ENCODE data around the gene NLRP1.

NLRP1 gene

DNA sequence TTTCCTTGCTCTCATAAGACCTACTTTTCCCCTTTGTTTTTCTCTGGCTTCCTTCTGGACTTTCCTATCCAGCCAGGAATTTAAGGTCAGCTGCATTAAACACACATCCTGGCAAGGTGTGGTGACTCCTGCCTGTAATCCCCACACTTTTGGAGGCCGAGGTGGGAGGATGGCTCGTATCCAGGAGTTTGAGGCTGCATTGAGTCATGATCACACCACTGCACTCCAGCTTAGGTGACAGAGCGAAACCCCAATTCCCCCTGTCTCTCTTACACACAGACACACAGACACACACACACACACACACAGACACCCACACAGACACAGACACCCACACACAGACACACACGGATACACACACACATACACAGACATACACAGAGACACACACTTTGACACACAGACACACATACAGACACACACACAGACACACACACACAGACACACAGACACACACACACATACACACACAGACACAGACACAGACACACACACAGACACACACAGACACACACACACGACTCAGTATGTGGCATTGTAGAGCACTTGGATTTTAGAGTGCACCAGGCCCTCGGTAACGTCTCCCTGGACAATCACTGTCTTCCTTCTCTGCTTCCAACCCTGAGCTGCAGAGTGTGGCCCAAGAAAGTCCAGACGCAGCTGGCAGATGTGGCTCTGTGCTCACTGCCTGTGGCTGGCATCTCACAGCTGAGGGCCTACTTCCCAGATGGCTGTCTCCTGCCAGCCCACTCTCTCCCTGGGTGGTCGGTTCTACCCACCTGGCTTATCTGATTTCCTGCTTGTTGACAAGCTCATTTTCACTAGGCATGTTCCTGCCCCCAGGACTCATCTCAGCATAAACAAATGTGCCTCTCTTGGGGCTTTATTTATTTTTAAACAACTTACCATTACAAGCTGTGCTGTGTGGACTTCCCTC lies 39.0 kb downstream of the NLRP1 start:
- DNase-seq (ENCODE audit: low read depth in 1 of 2, low spot score in 1 of 2): no peak
- TF ChIP-seq POLR2AphosphoS5 (IDR thresholded peaks at IDR 0.05; ENCODE audit: low read depth): no peak
- TF ChIP-seq GABPA (IDR thresholded peaks at IDR 0.05; ENCODE audit: low read depth): no peak
- TF ChIP-seq, protein P1, sequence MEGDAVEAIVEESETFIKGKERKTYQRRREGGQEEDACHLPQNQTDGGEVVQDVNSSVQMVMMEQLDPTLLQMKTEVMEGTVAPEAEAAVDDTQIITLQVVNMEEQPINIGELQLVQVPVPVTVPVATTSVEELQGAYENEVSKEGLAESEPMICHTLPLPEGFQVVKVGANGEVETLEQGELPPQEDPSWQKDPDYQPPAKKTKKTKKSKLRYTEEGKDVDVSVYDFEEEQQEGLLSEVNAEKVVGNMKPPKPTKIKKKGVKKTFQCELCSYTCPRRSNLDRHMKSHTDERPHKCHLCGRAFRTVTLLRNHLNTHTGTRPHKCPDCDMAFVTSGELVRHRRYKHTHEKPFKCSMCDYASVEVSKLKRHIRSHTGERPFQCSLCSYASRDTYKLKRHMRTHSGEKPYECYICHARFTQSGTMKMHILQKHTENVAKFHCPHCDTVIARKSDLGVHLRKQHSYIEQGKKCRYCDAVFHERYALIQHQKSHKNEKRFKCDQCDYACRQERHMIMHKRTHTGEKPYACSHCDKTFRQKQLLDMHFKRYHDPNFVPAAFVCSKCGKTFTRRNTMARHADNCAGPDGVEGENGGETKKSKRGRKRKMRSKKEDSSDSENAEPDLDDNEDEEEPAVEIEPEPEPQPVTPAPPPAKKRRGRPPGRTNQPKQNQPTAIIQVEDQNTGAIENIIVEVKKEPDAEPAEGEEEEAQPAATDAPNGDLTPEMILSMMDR (IDR thresholded peaks at IDR 0.05; ENCODE audit: insufficient read depth, low read length): no peak
- no peak for TF ChIP-seq SPI1 (IDR thresholded peaks at IDR 0.05; ENCODE audit: borderline replicate concordance, low read depth)
- no peak overlapping the region for H3K27ac ChIP-seq (replicated peaks)
- no peaks in the 10 kb centered on the region for H3K27me3 ChIP-seq (ENCODE audit: insufficient read depth, poor library complexity, severe bottlenecking)
- no peak overlapping the region for H3K4me3 ChIP-seq (replicated peaks; ENCODE audit: insufficient read depth, low read length)

DNA sequence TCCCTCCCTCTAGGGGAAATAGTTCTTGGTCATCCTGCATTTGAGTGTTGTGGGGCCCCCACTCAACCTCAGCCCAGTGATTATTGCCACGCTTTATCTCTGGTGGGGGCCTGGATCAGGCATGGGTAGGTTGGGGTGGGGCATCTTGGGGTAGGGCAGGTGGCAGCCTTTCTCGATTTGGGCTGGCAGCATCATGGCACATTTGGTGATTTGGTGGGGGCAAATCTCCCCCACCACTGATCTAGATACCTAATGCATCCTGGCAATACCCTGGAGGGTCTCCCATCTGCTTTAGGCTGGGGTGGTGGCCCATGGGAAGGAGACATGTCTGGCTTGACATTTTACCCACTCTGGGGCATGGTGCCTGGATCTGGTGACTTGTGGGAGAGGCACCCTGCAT lies 40.2 kb downstream of the NLRP1 start:
- Histone ChIP-seq H3K27ac (replicated peaks) (no peak overlapping the region), H3K4me3 (replicated peaks; ENCODE audit: insufficient read depth, low read length) (no peak overlapping the region), H3K27me3 (ENCODE audit: insufficient read depth, poor library complexity, severe bottlenecking) (no peaks in the 10 kb centered on the region)
- DNase-seq (ENCODE audit: low read depth in 1 of 2, low spot score in 1 of 2): no peak
- TF ChIP-seq POLR2AphosphoS5 (IDR thresholded peaks at IDR 0.05; ENCODE audit: low read depth): no peak
- TF ChIP-seq, protein P2, sequence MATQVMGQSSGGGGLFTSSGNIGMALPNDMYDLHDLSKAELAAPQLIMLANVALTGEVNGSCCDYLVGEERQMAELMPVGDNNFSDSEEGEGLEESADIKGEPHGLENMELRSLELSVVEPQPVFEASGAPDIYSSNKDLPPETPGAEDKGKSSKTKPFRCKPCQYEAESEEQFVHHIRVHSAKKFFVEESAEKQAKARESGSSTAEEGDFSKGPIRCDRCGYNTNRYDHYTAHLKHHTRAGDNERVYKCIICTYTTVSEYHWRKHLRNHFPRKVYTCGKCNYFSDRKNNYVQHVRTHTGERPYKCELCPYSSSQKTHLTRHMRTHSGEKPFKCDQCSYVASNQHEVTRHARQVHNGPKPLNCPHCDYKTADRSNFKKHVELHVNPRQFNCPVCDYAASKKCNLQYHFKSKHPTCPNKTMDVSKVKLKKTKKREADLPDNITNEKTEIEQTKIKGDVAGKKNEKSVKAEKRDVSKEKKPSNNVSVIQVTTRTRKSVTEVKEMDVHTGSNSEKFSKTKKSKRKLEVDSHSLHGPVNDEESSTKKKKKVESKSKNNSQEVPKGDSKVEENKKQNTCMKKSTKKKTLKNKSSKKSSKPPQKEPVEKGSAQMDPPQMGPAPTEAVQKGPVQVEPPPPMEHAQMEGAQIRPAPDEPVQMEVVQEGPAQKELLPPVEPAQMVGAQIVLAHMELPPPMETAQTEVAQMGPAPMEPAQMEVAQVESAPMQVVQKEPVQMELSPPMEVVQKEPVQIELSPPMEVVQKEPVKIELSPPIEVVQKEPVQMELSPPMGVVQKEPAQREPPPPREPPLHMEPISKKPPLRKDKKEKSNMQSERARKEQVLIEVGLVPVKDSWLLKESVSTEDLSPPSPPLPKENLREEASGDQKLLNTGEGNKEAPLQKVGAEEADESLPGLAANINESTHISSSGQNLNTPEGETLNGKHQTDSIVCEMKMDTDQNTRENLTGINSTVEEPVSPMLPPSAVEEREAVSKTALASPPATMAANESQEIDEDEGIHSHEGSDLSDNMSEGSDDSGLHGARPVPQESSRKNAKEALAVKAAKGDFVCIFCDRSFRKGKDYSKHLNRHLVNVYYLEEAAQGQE (IDR thresholded peaks at IDR 0.05; ENCODE audit: insufficient replicate concordance, low read depth): no peak
- TF ChIP-seq GABPA (IDR thresholded peaks at IDR 0.05; ENCODE audit: low read depth): no peak
- TF ChIP-seq, protein P1 (IDR thresholded peaks at IDR 0.05; ENCODE audit: insufficient read depth, low read length): no peak
- TF ChIP-seq SPI1 (IDR thresholded peaks at IDR 0.05; ENCODE audit: borderline replicate concordance, low read depth): no peak

DNA sequence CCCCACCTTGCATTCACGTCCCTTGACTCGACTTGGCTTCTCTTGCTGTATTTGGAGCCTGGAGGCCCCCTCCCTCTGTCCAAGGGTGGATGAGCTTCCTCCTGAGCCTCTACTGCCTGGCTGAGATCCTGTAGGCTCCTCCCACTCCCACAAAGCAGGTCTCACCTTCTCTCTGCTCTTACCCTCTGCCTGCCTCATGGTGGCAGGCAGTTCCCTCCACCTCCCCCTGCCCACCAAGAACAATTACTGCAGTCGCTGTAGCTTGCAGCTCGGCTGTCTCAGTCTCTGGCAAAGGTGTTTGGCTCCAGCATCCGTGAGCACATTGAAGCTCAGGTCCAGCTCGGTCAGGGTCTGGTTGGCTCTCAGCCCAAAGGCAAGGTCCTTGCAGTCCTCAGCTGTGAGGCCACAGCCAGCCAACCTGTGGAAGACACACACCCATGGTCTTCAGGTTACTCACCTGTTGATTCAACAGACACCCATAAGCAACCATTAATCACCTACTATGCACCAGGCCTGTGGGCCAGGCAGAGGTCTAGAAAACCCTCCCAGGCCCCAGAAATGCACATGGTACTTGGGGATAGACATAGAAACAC lies 42.6 kb downstream of the NLRP1 start:
- Histone ChIP-seq H3K27ac (replicated peaks) (no peak overlapping the region), H3K4me3 (replicated peaks; ENCODE audit: insufficient read depth, low read length) (no peak overlapping the region), H3K27me3 (ENCODE audit: insufficient read depth, poor library complexity, severe bottlenecking) (no peaks in the 10 kb centered on the region)
- TF ChIP-seq GABPA (IDR thresholded peaks at IDR 0.05; ENCODE audit: low read depth): no peak
- no peak for TF ChIP-seq SPI1 (IDR thresholded peaks at IDR 0.05; ENCODE audit: borderline replicate concordance, low read depth)
- TF ChIP-seq, protein P2 (IDR thresholded peaks at IDR 0.05; ENCODE audit: insufficient replicate concordance, low read depth): no peak
- TF ChIP-seq POLR2AphosphoS5 (IDR thresholded peaks at IDR 0.05; ENCODE audit: low read depth): no peak
- TF ChIP-seq, protein P1 (IDR thresholded peaks at IDR 0.05; ENCODE audit: insufficient read depth, low read length): no peak
- DNase-seq (ENCODE audit: low read depth in 1 of 2, low spot score in 1 of 2): no peak

All from HL-60 (cell line).